GM12878 (cell line): ENCODE measurements around the gene SMPDL3A. TPM values are rescaled to one million over a fixed set of nuclear protein-coding genes. Genes with fewer than 3 reads are reported as not detected.

ENCODE experiments used
- ATAC-seq: fragments of 200-7000 bp; cut with Tn5 transposase; 3 replicates; pipeline ENCODE4 v1.9.1; 2020; ENCODE audit warnings: mild to moderate bottlenecking, moderate library complexity
- BruUV-seq: library from RNA; stranded (reverse); fragments of 400-500 nt; replicated peaks from 2 replicates; lab custom pipeline; 2021; lab: Mats Ljungman, UMichigan
- CTCF ChIA-PET: fragments of 300-600 bp; sonication (Branson Sonifier 250); formaldehyde crosslinking; extraction: SDS; loops from one replicate; lab custom pipeline; 2021; ENCODE audit warnings: inconsistent platforms; lab: Yijun Ruan, JAX
- POLR2A ChIA-PET: fragments of 350-600 bp; formaldehyde crosslinking; extraction: SDS; loops from one replicate; lab custom pipeline; 2021; ENCODE audit warnings: inconsistent platforms; lab: Charles Lee
- RAD21 ChIA-PET: fragments of 300-600 bp; sonication (Branson Sonifier 250); formaldehyde crosslinking; loops from one replicate; lab custom pipeline; 2023; ENCODE audit warnings: antibody characterized with exemption; ENCODE audit not compliant: unreplicated experiment; lab: Charles Lee
- SMC1A ChIA-PET: fragments of 300-600 bp; sonication (Branson Sonifier 250); formaldehyde crosslinking; loops from one replicate; lab custom pipeline; 2023; ENCODE audit not compliant: unreplicated experiment, uncharacterized antibody; lab: Charles Lee
- DNase-seq: peaks from one replicate; pipeline ENCODE4 v3.0.0-alpha.2; 2011; ENCODE audit warnings: low read depth, low spot score
- FAIRE-seq: peaks from 3 replicates; lab custom pipeline; 2011; peaks lifted over from hg19 to GRCh38; lab: Jason Lieb, UNC
- H2AFZ ChIP-seq: 2 replicates; pipeline ENCODE4 v1.6.0; 2011; ENCODE audit warnings: low read depth, low read length, control low read depth; ENCODE audit not compliant: control insufficient read depth
- H3K27ac ChIP-seq: 2 replicates; pipeline ENCODE4 v1.5.1; 2011; ENCODE audit warnings: control low read depth; ENCODE audit not compliant: control insufficient read depth, insufficient read depth
- H3K27me3 ChIP-seq, 2 experiments: replicated peaks in 1 of 2; 2 replicates each; pipeline versions ENCODE4 v1.6.0 to v1.6.1; 2011; ENCODE audit warnings: low read length in 1 of 2; ENCODE audit not compliant: control insufficient read depth in 2 of 2, insufficient read depth in 2 of 2
- H3K36me3 ChIP-seq, 2 experiments: 2 replicates each; pipeline ENCODE4 v1.5.1; 2011; ENCODE audit warnings: low read length in 1 of 2; ENCODE audit not compliant: control insufficient read depth in 2 of 2, insufficient read depth in 2 of 2
- H3K4me1 ChIP-seq: 2 replicates; pipeline ENCODE4 v1.6.1; 2011; ENCODE audit warnings: mild to moderate bottlenecking, low read length, moderate library complexity, mixed read lengths; ENCODE audit not compliant: control insufficient read depth, insufficient read depth
- H3K4me2 ChIP-seq: 2 replicates; pipeline ENCODE4 v1.6.0; 2011; ENCODE audit warnings: control low read depth; ENCODE audit not compliant: control insufficient read depth, insufficient read depth
- H3K4me3 ChIP-seq: fragments of 200-600 bp; sonication (generic); 2 replicates; pipeline ENCODE4 v1.5.1; 2016
- H3K79me2 ChIP-seq: 2 replicates; pipeline ENCODE4 v1.6.0; 2011; ENCODE audit warnings: low read length; ENCODE audit not compliant: control insufficient read depth, insufficient read depth
- H3K9ac ChIP-seq: 2 replicates; pipeline ENCODE4 v1.8.0; 2011; ENCODE audit warnings: low read length, control low read depth, mixed read lengths; ENCODE audit not compliant: control insufficient read depth, insufficient read depth
- H3K9me3 ChIP-seq: replicated peaks from 3 replicates; pipeline ENCODE4 v1.5.1; 2011; ENCODE audit warnings: mild to moderate bottlenecking, low read length; ENCODE audit not compliant: control insufficient read depth, insufficient read depth
- H4K20me1 ChIP-seq: 2 replicates; pipeline ENCODE4 v1.6.0; 2011; ENCODE audit not compliant: control insufficient read depth, insufficient read depth
- BCL11A ChIP-seq: IDR thresholded peaks from 2 replicates; pipeline ENCODE4 v1.6.1; 2011; ENCODE audit warnings: low read depth, low read length
- CHD2 ChIP-seq: IDR thresholded peaks from 2 replicates; pipeline ENCODE4 v1.6.1; 2011; ENCODE audit warnings: low read depth, low read length, improper control_type of control experiment, borderline replicate concordance
- CHD4 ChIP-seq: fragments of 200-600 bp; sonication (generic); IDR thresholded peaks from 2 replicates; pipeline ENCODE4 v1.6.1; 2016; ENCODE audit warnings: mild to moderate bottlenecking
- CREB1 ChIP-seq: IDR thresholded peaks from 2 replicates; pipeline ENCODE4 v1.6.1; 2012; ENCODE audit warnings: low read depth, mild to moderate bottlenecking, inconsistent platforms
- HDAC6 ChIP-seq: fragments of 200-600 bp; sonication (generic); IDR thresholded peaks from one replicate; pipeline ENCODE4 v1.8.0; 2017; ENCODE audit warnings: antibody characterized with exemption; ENCODE audit not compliant: unreplicated experiment
- RB1 ChIP-seq: fragments of 450-650 bp; formaldehyde crosslinking; IDR thresholded peaks from 2 replicates; pipeline ENCODE4 v1.6.1; 2017; ENCODE audit warnings: mild to moderate bottlenecking, borderline replicate concordance
- RFX5 ChIP-seq: IDR thresholded peaks from 2 replicates; pipeline ENCODE4 v1.6.1; 2011; ENCODE audit warnings: low read depth, low read length, improper control_type of control experiment
- SMAD5 ChIP-seq: IDR thresholded peaks from 2 replicates; pipeline ENCODE4 v1.6.1; 2016; ENCODE audit warnings: antibody characterized with exemption, low read depth
- SMARCA5 ChIP-seq: fragments of 450-650 bp; IDR thresholded peaks from 2 replicates; pipeline ENCODE4 v1.6.1; 2017; ENCODE audit warnings: mild to moderate bottlenecking
- SRF ChIP-seq, 2 experiments: IDR thresholded peaks; 2 replicates each; pipeline ENCODE4 v1.6.1; 2011; ENCODE audit warnings: low read depth in 2 of 2, low read length in 2 of 2, mild to moderate bottlenecking in 1 of 2, moderate library complexity in 1 of 2
- WRNIP1 ChIP-seq: IDR thresholded peaks from 2 replicates; pipeline ENCODE4 v1.6.1; 2011; ENCODE audit warnings: low read depth, low read length, improper control_type of control experiment, borderline replicate concordance
- ZZZ3 ChIP-seq: IDR thresholded peaks from 2 replicates; pipeline ENCODE4 v1.6.1; 2011; ENCODE audit warnings: low read depth; ENCODE audit not compliant: control insufficient read depth, insufficient read length
- WGBS: methylation state at CpG from one replicate; pipeline ENCODE4 v1.1.6; 2016; ENCODE audit warnings: low lambda C conversion rate; ENCODE audit not compliant: insufficient replicate concordance, insufficient coverage; ENCODE audit errors: missing lambda C conversion rate; 5-methylcytosine and 5-hydroxymethylcytosine counted together
- in situ Hi-C: fragments of 300-500 bp; cut with MboI; formaldehyde crosslinking; loops from 9 replicates; pipeline ENCODE4 v1.14.3; 2018; ENCODE audit warnings: mixed read lengths
- intact Hi-C: fragments of 100-400 bp; cut with micrococcal nuclease; formaldehyde crosslinking; loops from one replicate; pipeline ENCODE4 v1.14.2; 2022; ENCODE audit not compliant: unreplicated experiment
- polyA plus RNA-seq, 11 experiments: library from polyadenylated mRNA; depleted of rRNA in 4 of 11; unstranded in 6 of 11; stranded (reverse) in 5 of 11; fragments of >200 nt; fragmentation: Nextera tagmentation in 4 of 11; fragmentation: Illumina TruSeq in 1 of 11; extraction: Ambion mirVana in 4 of 11; extraction: Trizol in 1 of 11; gene quantifications; 1 replicate in 1 of 11; 2 replicates in 10 of 11; pipeline versions ENCODE4 v1.2.1 to v1.2.3, GENCODE V29; 2011 to 2016; ENCODE audit warnings: inconsistent platforms in 2 of 11, missing spikeins in 2 of 11, low read depth in 1 of 11
- total RNA-seq, 4 experiments: library from RNA; depleted of rRNA in 3 of 4; stranded (reverse); fragments of >200 nt in 3 of 4; fragmentation: Illumina TruSeq in 1 of 4; extraction: Trizol in 1 of 4; gene quantifications; 2 replicates each; pipeline versions ENCODE4 v1.2.1 to v1.2.3, GENCODE V29; 2013 to 2021
- TF ChIP-seq, protein P1 (sequence below): IDR thresholded peaks from 2 replicates; pipeline ENCODE4 v1.6.1; 2012; ENCODE audit warnings: low read depth, low read length, improper control_type of control experiment
- TF ChIP-seq, protein P2 (sequence below): IDR thresholded peaks from 2 replicates; pipeline ENCODE4 v1.6.1; 2012; ENCODE audit warnings: low read depth, low read length, improper control_type of control experiment
- TF ChIP-seq, protein P3 (sequence below), 3 experiments: IDR thresholded peaks in 2 of 3; conservative IDR thresholded peaks in 1 of 3; 2 replicates each; pipeline ENCODE4 v1.5.1; 2011; ENCODE audit warnings: low read depth in 3 of 3, low read length in 3 of 3, mild to moderate bottlenecking in 3 of 3, control low read depth in 2 of 3, moderate library complexity in 2 of 3, inconsistent platforms in 1 of 3, mixed read lengths in 1 of 3; ENCODE audit not compliant: control insufficient read depth in 2 of 3, insufficient read depth in 1 of 3; ENCODE audit errors: extremely low read depth in 1 of 3
- TF ChIP-seq, protein P4 (sequence below): fragments of 450-650 bp; IDR thresholded peaks from 2 replicates; pipeline ENCODE4 v1.6.1; 2017; ENCODE audit warnings: borderline replicate concordance

Gene SMPDL3A
- total and polyA plus RNA-seq, 10 of the 15 experiments (the other 5 are each of a cell fraction or from before 2014, with no cell fraction given) = 0.05 to 0.91 (median 0.09) TPM; not detected in 3

DNA sequence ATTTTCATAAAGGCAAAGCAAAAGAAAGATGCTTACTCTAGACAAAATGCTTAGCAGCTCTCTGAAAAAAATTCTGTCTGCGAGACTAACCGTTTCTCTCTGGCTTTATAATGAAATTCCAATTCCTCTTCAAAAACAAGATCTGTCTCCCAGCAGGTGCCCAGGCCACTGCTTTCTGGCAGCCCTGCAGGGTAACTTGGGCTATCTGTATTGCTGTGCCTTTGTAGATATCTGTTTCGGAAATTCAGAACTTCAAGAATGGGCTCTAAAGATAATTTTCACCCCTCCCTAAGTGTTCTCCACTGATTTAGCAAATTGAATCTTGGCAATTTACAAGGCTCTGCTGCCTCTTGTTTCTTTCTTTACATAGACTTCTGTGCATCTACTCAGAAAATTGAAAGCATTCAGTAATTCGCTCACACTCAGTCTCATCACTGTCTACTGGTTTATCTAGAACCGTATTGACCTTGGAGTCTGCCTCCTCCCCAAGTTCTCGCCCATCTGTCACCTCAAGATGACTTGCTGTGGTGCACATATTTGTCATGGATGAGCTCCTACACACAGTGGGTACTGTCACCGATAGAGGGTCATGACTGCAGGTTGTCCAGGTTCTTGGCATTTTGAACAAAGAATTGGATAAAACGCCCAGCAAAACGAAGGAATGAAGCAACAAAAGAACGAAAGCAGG lies 35.9 kb upstream of the SMPDL3A start (continued):
- TF ChIP-seq, protein P1, sequence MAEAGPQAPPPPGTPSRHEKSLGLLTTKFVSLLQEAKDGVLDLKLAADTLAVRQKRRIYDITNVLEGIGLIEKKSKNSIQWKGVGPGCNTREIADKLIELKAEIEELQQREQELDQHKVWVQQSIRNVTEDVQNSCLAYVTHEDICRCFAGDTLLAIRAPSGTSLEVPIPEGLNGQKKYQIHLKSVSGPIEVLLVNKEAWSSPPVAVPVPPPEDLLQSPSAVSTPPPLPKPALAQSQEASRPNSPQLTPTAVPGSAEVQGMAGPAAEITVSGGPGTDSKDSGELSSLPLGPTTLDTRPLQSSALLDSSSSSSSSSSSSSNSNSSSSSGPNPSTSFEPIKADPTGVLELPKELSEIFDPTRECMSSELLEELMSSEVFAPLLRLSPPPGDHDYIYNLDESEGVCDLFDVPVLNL = no peak
- no peak for TF ChIP-seq CHD2
- no peak for TF ChIP-seq CREB1
- no peak for TF ChIP-seq ZZZ3
- TF ChIP-seq, protein P2, sequence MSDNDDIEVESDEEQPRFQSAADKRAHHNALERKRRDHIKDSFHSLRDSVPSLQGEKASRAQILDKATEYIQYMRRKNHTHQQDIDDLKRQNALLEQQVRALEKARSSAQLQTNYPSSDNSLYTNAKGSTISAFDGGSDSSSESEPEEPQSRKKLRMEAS = no peak

DNA sequence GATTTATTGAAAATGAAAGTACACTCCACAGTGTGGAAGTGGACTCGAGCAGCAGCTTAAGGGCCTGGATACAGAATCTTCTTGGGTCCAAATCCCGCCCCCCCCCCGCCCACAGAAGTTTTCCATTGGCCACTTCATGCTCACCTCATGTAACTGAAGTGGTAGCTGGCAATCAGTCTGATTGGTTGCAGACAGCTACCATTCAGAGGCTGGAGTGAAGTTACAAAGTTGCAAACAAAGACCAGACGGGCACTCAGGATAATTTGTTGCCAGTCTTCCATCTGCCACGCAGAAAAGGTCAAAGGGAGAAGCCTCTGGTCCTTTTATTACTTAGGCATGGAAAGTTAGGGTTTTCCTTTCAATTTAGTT lies 35.4 kb upstream of the SMPDL3A start:
- no peak overlapping the region for H2AFZ ChIP-seq
- no peaks in the 10 kb centered on the region for H3K79me2 ChIP-seq
- ChIA-PET POLR2A (interaction anchor here (0.6 to 2.4 kb wide), 2 partner anchors 32 to 36 kb away, joined by 3 to 14 read pairs; partner anchors contain the start of gene SMPDL3A), SMC1A (interaction anchor here (0.8 to 6.0 kb wide), 13 partner anchors 9 to 85 kb away, joined by 3 to 98 read pairs (median 5); partner anchors contain the start of gene SMPDL3A), RAD21 (interaction anchor here (0.7 to 6.3 kb wide), 6 partner anchors 21 to 85 kb away, joined by 3 to 57 read pairs (median 4); partner anchors contain the start of gene SMPDL3A), CTCF (interaction anchor here (0.6 to 6.6 kb wide), 12 partner anchors 9 to 116 kb away, joined by 3 to 67 read pairs (median 4); partner anchors contain the start of gene SMPDL3A)
- DNase-seq = no peak
- 0 out of 2 replicates have a peak, but pooled peaks cover 3% of the 10 kb centered on the region for H3K4me1 ChIP-seq
- H3K9ac ChIP-seq = no peak overlapping the region
- intact Hi-C loops = no loop called here
- no peak overlapping the region for H3K4me3 ChIP-seq
- no peaks in the 10 kb centered on the region for H3K9me3 ChIP-seq
- in situ Hi-C loops = no loop called here
- BruUV-seq = no TSS peak
- no peak overlapping the region for H3K27ac ChIP-seq
- no peak for FAIRE-seq
- 9% methylated on average over 5 of the region's 5 CpGs for whole genome bisulfite sequencing
- no peaks in the 10 kb centered on the region for H3K36me3 ChIP-seq
- H3K4me2 ChIP-seq = no peak overlapping the region
- H3K27me3 ChIP-seq = no peaks in the 10 kb centered on the region
- no peak for ATAC-seq
- no peaks in the 10 kb centered on the region for H4K20me1 ChIP-seq
- TF ChIP-seq, protein P3, sequence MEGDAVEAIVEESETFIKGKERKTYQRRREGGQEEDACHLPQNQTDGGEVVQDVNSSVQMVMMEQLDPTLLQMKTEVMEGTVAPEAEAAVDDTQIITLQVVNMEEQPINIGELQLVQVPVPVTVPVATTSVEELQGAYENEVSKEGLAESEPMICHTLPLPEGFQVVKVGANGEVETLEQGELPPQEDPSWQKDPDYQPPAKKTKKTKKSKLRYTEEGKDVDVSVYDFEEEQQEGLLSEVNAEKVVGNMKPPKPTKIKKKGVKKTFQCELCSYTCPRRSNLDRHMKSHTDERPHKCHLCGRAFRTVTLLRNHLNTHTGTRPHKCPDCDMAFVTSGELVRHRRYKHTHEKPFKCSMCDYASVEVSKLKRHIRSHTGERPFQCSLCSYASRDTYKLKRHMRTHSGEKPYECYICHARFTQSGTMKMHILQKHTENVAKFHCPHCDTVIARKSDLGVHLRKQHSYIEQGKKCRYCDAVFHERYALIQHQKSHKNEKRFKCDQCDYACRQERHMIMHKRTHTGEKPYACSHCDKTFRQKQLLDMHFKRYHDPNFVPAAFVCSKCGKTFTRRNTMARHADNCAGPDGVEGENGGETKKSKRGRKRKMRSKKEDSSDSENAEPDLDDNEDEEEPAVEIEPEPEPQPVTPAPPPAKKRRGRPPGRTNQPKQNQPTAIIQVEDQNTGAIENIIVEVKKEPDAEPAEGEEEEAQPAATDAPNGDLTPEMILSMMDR (IDR thresholded peaks at IDR 0.05 in 2 of 3, conservative IDR thresholded peaks at IDR 0.05 in 1 of 3; ENCODE audit: control insufficient read depth in 2 of 3, extremely low read depth in 1 of 3, insufficient read depth in 1 of 3, low read depth in 3 of 3, low read length in 3 of 3) = no peak
- no peak for TF ChIP-seq SMAD5
- TF ChIP-seq SMARCA5 = no peak
- TF ChIP-seq WRNIP1 = no peak
- no peak for TF ChIP-seq SRF (IDR thresholded peaks at IDR 0.05; ENCODE audit: low read depth in 2 of 2, low read length in 2 of 2)
- no peak for TF ChIP-seq RB1
- TF ChIP-seq RFX5 = no peak
- TF ChIP-seq BCL11A = no peak
- TF ChIP-seq, protein P4, sequence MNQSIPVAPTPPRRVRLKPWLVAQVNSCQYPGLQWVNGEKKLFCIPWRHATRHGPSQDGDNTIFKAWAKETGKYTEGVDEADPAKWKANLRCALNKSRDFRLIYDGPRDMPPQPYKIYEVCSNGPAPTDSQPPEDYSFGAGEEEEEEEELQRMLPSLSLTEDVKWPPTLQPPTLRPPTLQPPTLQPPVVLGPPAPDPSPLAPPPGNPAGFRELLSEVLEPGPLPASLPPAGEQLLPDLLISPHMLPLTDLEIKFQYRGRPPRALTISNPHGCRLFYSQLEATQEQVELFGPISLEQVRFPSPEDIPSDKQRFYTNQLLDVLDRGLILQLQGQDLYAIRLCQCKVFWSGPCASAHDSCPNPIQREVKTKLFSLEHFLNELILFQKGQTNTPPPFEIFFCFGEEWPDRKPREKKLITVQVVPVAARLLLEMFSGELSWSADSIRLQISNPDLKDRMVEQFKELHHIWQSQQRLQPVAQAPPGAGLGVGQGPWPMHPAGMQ = no peak
- TF ChIP-seq HDAC6 = no peak
- TF ChIP-seq CHD4 = no peak
